ENCODE measurements around the gene OR1D2. TPM values are rescaled to one million over a fixed set of nuclear protein-coding genes. Genes with fewer than 3 reads are reported as not detected.
"Not testable (repeated sequence)": the region's sequence is repeated elsewhere in the genome, so short reads cannot be mapped to it uniquely, and the experiment has no call there.

The OR1D2 gene, protein sequence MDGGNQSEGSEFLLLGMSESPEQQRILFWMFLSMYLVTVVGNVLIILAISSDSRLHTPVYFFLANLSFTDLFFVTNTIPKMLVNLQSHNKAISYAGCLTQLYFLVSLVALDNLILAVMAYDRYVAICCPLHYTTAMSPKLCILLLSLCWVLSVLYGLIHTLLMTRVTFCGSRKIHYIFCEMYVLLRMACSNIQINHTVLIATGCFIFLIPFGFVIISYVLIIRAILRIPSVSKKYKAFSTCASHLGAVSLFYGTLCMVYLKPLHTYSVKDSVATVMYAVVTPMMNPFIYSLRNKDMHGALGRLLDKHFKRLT
- not detected in 2 replicates for total RNA-seq

DNA sequence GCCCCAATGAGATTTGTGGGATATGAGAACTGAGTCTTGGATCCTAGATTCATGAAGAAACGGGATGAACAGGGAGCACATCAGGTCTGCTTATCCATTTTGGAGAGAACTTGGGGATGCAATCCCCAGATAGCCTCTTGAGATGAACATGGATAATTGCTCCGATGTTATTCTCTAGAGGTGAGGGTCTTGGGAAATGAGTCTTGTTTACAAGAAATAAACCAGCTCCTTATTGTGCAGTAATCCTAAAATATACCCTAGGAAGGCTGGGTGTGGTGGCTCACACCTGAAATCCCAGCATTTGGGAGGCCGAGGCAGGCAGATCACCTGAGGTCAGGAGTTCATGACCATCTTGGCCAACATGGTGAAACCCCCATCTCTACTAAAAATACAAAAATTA lies at the start of gene OR1D2:
OR1D2 (minus strand) TSS at position 101 of the 400 bp plus-strand sequence. CDS start 11,426 bp downstream, outside the sequence.
- intact Hi-C loops (cut with micrococcal nuclease) = no loop called here

DNA sequence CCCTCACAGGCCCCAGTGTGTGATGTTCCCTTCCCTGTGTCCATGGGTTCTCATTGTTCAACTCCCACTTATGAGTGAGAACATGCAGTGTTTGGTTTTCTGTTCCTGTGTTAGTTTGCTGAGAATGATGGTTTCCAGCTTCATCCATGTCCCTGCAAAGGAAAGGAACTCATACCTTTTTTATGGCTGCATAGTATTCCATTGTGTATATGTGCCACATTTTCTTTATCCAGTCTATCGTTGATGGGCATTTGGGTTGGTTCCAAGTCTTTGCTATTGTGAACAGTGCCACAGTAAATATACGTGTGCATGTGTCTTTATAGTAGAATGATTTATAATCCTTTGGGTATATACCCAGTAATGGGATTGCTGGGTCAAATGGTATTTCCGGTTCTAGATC lies 33.3 kb upstream of the OR1D2 start:
- intact Hi-C loops (cut with micrococcal nuclease) = not testable (repeated sequence)

DNA sequence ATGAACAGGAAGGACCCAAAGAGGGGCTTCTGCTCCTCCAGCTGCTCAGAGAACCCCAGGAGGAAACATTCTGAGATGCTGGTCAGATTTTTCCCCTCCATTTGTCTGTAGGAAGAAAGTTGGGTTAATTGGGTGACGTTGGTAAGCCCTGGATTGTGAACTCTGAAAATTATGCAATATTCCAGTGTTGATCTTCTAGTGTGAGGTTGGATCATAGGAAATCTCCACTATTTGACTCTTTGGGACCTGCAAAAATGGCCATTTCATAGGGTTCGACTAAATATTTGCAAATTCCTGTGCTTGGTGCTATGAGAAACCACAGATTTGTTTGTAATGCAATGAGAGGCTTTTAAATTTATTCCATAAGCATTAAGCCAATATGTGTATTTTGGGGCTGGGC lies 23.2 kb upstream of the OR1D2 start, which contains the start of gene OR1G1:
OR1G1 (minus strand) TSS at position 101 of the 400 bp plus-strand sequence; CDS start at position 101, 0 bp downstream.
- intact Hi-C loops (cut with micrococcal nuclease) = no loop called here

DNA sequence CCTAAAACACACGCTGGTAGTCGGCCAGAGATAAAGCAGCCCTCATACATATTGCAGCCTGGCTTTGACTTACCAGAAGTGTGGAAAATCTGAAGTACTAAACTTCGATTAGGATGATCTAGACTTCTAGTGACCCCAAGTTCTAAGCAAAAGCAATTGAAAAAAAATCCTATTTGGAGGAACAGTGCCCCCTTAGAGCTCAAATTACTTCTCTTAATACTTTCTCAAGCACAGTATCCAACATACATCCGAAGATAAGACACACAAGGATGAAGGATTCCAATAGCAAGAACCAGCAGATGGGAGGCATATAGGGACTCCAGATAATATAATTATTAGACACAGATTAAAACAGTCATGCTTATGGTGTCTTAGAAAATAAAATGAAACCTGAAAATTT lies 30.4 kb downstream of the OR1D2 start:
- intact Hi-C loops (cut with micrococcal nuclease) = not testable (repeated sequence)

DNA sequence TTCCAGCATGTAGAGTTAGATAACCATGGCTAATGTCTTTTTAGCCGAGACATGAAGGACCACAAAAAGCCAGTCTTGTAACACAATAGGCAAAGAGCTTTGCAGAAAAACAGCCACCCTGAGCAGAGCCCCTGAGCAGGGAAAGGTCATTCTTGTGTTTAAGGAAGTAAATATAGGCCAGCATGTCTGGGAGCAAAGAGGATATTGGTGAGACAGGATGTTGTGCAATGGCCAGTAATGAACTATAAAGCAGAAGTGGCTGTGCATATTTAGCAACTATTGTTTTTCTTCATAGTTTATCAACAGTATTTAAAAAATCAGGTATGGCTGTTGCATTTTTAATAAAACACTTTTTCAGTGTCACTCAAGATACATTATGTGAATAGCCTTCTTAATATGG lies 39.0 kb downstream of the OR1D2 start:
- intact Hi-C loops (cut with micrococcal nuclease) = not testable (repeated sequence)

DNA sequence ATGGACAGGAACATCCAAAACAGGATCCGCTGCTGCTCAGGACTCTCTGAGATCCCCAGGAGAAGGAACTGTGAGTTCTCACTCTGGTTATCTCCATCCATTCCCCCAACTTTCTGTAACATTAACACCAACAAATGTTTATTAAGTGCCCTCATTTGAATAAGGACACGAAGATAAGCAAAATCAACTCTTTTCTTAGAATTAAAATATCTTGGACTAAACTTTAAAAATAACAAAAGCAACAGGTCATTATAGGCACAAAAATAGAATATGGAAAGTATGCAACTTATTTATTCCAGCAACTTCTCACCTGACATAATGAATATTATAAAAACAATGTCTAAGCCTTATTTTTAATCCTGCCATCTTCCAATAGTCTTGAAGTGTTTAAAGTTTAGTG lies 40.7 kb downstream of the OR1D2 start, which contains the start of gene OR1D5:
OR1D5 (minus strand) TSS at position 101 of the 400 bp plus-strand sequence; CDS start at position 101, 0 bp downstream.
- intact Hi-C loops (cut with micrococcal nuclease) = not testable (repeated sequence)

DNA sequence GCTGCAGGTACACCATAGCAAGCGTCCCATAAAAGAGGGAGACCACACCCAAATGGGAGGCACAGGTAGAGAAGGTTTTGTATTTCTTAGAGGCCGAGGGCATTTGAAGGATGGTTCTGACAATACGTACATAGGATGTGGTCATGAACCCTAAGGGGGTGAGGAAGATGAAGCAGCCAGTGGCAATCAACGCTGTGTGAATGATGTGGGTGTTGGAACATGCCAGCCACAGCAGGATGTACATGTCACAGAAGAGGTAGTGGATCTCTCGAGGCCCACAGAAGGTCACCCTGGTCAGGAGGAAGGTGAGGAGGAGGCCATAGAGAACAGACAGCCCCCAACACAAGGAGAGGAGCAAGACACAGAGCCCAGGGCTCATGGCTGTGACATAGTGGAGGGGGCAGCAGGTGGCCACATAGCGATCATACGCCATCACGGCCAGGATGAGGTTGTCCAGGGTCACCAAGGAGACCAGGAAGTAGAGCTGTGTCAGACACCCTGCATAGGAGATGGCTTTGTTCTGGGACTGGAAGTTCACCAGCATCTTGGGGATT lies 41.3 kb downstream of the OR1D2 start:
- intact Hi-C loops (cut with micrococcal nuclease) = not testable (repeated sequence)

DNA sequence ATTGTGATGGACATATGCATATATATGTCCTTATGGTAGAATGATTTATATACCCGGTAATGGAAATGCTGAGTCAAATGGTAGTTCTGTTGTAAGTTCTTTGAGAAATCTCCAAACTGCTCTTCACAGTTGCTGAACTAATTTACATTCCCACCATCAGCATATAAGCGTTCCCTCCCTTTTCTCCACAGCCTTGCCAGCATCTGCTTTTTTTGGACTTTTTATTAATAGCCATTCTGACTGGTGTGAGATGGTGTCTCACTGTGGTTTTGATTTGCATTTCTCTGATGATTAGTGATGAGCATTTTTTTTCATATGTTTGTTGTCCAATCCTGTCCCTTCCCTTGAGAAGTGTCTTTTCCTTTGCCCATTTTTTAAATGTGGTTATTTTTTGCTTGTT lies 49.4 kb downstream of the OR1D2 start:
- intact Hi-C loops (cut with micrococcal nuclease) = loop anchor here (5.0 kb wide), 1 partner anchor 197 kb away; no protein-coding TSS in a partner anchor

DNA sequence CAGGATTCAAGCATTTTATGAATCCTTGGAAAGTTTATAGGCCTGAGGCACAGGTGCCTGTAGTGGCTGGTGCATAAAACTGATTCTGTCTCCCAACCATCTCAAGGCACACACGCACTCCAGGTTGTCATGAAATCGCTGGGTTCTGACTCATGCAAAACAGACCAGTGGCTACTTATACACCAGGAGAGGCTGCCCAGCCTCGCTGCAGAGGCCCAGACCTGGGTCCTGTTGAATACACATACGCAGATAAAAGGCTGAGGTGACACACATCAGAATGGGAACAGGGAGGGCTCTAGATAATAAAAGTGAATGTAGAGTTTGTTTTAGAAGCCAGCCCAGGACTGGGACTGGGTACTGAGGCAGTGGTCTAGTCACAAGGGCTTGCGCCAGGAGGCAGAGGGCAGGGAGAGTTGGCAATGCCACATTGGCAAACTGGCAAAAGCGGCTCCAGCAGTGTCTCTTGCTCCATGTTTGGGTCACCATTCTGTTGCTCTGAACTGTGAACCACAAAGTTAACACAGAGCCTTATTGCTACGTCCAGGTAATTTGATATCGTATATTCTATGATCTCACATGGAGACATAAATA lies 54.4 kb downstream of the OR1D2 start:
- intact Hi-C loops (cut with micrococcal nuclease) = loop anchor here (1.0 to 5.0 kb wide), 2 partner anchors 203 to 619 kb away; partner anchors contain the start of genes EMC6 and TAX1BP3

DNA sequence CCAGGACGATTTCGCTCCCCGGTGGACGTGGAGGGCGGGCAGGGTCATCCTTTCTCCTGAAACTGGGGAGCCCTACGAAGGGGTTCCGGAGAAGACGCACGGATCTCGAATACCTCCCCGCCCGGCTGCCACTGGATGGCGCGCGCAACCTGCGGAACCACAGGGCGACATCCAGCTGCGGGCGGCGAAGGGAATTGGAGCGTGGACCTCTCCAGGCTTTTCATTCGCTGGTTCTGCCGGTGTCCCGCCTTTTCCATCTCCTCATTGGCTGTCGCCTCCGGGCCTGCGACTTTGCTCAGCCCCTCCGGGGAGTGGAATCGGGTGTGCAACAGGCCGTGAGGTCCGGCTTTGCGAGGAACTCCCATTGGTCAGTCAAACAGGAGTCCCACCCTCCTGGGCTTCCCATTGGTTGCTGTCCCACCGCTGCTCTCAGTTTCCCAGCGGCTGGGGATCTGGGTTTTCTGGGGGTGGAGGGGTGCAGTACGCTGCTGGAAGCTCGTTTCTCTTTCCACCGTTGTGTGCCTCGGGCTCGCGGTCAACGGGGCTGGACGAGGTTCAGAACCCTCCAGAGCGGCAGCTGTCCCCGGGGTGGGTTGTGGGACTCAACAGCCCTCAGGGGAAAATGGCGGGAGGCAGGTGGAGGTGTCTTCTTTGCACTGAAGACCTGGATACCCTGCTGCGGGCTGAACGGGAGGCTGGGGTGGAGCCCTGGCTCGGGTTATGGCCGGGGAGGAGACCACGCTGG lies 55.3 kb downstream of the OR1D2 start:
- intact Hi-C loops (cut with micrococcal nuclease) = loop anchor here (1.0 kb wide), 1 partner anchor 619 kb away; the partner anchor contains the start of genes EMC6 and TAX1BP3

DNA sequence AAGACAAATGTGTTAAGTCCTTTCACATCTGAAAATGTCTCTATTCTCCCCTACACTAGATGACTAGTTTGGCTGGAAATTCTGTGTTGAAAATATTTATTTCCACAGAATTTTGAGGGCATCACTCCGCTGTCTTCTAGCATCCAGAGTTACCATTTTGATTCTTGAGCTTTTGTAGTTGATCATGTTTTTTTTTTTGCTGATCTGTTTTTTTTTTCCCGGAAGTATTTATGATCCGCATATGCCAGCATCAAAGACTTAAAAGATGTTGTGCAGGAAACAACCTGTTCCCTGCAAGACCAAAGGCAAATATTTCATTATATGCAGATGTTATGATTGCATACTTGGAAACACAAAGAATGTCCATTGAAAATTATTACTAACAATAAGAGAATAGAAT lies 57.5 kb downstream of the OR1D2 start:
- intact Hi-C loops (cut with micrococcal nuclease) = no loop called here

DNA sequence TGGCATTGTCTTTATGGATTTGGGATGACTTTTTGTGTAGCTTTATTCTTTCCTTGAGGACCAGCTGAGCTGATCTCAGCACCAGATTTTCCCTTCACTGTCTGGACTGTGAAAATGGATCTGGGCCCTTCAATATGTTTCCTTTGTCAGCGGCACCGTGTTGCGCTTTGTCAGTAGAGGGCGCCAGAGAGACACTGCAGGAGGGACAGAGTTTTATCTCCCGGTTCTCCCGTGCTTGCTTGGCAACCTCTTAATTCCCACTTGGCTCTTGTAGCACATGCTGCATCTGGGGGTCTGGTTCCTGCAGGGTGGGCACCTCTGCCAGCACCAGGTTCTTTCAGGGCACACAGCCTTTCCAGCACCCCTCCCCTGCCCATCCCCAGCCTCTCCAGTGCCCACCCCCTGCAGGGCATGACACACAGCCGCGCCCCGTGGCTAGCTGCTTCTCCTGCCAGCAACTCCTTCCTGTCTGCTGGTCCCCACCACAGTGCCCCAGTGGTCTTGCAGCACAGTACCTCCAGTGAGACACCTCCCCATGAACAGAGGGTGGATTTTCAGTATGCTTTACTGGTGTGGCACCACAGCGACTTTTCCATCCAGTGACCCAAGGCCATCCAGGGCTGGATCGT lies 60.4 kb downstream of the OR1D2 start:
- intact Hi-C loops (cut with micrococcal nuclease) = no loop called here

DNA sequence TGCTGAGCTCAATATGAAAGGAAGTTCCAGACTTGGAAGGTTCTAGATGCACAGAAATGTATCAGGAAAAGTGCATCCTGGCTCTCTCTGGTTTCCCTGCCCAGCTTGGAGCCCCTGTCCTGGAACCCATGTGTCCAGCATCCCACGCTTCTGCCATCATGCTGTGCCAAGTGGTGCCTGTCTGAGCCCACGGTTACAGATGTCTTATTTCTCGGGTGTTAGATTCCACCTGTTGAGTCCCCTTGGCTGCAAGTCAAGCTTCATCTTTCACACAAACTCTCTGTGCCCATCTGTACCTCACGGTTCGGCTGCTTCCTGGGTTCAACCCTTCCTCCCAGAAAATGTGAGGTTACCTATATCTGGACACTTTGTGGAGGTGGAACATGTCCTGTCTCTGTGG lies 63.3 kb downstream of the OR1D2 start:
- intact Hi-C loops (cut with micrococcal nuclease) = no loop called here

DNA sequence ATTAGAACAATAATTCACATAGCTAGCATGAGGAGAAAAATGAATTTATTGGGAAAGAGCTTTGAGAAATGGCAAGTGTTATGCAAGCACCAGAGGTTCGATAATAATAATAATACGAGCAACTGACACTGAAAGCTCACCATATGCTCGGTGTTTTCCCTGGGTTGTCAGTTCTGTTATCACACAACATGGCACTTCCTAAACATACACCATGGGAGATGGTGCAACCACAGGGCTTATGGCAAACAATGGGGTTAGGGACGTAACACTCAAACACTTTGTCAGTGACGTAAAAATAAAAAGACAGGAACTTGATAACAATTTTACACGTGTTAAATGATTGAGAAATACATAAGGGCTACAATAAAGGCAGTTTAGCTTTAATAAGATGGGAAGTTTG lies 64.5 kb downstream of the OR1D2 start:
- intact Hi-C loops (cut with micrococcal nuclease) = no loop called here

DNA sequence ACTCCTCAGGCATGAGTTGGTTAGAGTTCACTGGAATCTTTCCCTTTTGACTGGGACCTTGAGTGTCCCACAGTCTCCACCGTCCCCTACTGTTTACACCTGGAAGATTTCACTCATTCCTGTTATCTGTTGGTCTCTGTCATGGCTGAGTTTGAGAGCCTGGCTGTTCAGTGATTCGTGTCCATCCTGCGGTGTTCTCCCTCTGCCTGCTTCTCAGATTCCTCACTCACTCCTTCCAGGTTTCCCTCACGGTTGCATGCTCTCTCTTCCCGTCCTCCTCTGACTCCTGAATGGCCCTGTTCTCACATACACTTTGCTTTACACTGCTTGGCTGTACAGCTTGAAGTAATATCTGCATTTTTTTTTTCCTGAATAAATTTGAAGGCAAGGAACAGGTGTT lies 65.3 kb downstream of the OR1D2 start:
- intact Hi-C loops (cut with micrococcal nuclease) = no loop called here

Other genes with a start within 250 kb of the OR1D2 start
- gene OR1D5, start 40.8 kb downstream of the OR1D2 start, total RNA-seq = not detected in 2 replicates
- gene OR1G1, start 23.1 kb upstream of the OR1D2 start, total RNA-seq = not detected in 2 replicates
- gene OR1A2, start 93.1 kb upstream of the OR1D2 start, total RNA-seq = not detected in 2 replicates
- not detected in 2 replicates for gene OR1A1, start 103.2 kb upstream of the OR1D2 start, total RNA-seq
- gene OR3A1, start 193.9 kb upstream of the OR1D2 start, total RNA-seq = 0.25 TPM in 1 of 2 replicates, not detected in the other